Muscle of arm (tissue), 12 donors: ENCODE results near the gene FOXB1. TPM values are rescaled to one million over a fixed set of nuclear protein-coding genes. Genes with fewer than 3 reads are reported as not detected.

Experiments
- DNase-seq: peaks from one replicate; pipeline ENCODE4 v3.0.0-alpha.2; 2013
- polyA plus RNA-seq, 12 donors: library from polyadenylated mRNA; unstranded; fragments of 120-200 nt; gene quantifications; one replicate each; pipeline ENCODE4 v1.2.1, GENCODE V29; 2013; ENCODE audit not compliant: insufficient read length in 12 of 12

FOXB1 gene
- polyA plus RNA-seq, 12 donors: not detected

GRCh38 chr15:60017538-60018520 lies 13.7 kb downstream of the FOXB1 start:
- no peak for DNase-seq

- no peak for DNase-seq
Observed at GRCh38 chr15:60020736-60021135, 16.6 kb downstream of the FOXB1 start.

GRCh38 chr15:60021589-60022378 lies 17.7 kb downstream of the FOXB1 start:
- DNase-seq: no peak

- no peak for DNase-seq
Observed at GRCh38 chr15:60022379-60022741, 18.2 kb downstream of the FOXB1 start.

GRCh38 chr15:60026555-60026954 lies 22.4 kb downstream of the FOXB1 start:
- DNase-seq: no peak

GRCh38 chr15:60035344-60035743 lies 31.2 kb downstream of the FOXB1 start:
- DNase-seq: no peak

GRCh38 chr15:60039316-60039715 lies 35.2 kb downstream of the FOXB1 start:
- no peak for DNase-seq

GRCh38 chr15:60043744-60044435 lies 39.8 kb downstream of the FOXB1 start:
- no peak for DNase-seq

- no peak for DNase-seq
Observed at GRCh38 chr15:60044636-60045270, 40.6 kb downstream of the FOXB1 start.

- DNase-seq: no peak
Observed at GRCh38 chr15:60047701-60048100, 43.6 kb downstream of the FOXB1 start.

GRCh38 chr15:60049948-60050347 lies 45.8 kb downstream of the FOXB1 start:
- DNase-seq: no peak

GRCh38 chr15:60052796-60053195 lies 48.7 kb downstream of the FOXB1 start:
- DNase-seq: no peak

- no peak for DNase-seq
Observed at GRCh38 chr15:60054472-60054871, 50.4 kb downstream of the FOXB1 start.
